Posterior vena cava (tissue), 2 donors: Measurements from ENCODE around the gene MPZL2. TPM values are rescaled to one million over a fixed set of nuclear protein-coding genes. Genes with fewer than 3 reads are reported as not detected.
"Not testable (repeated sequence)": the region's sequence is repeated elsewhere in the genome, so short reads cannot be mapped to it uniquely, and the experiment has no call there.

ENCODE experiments used
- DNase-seq: peaks from one replicate; pipeline ENCODE4 v3.0.0-alpha.2; 2020; ENCODE audit warnings: low spot score
- intact Hi-C, 2 donors: fragments of 100-400 bp; cut with DNase I; formaldehyde crosslinking; loops; one replicate each; pipeline versions ENCODE4 v1.14.1 to v1.14.2; 2022 to 2023
- long read RNA-seq, 2 donors: library from polyadenylated mRNA; unstranded; transcript quantifications; one replicate each; pipeline ENCODE4 v2.0.0, GENCODE V29; 2020 to 2021
- total RNA-seq, 2 donors: library from RNA; stranded (reverse); fragmentation: NEBNext Ultra II Directional; extraction: Animal tissue kit (Norgen Biotek cat#: 25700); gene quantifications; one replicate each; pipeline ENCODE4 v1.2.1, GENCODE V29; 2021
- donor health status: DM: yes; HTN: yes; CAD: no.
- donor health status: DM: yes; HTN: yes; CAD: no.

Gene MPZL2
- total RNA-seq = 10 to 100 TPM; 29.8 to 53.3 TPM
- long read RNA-seq, donor 1, transcript MPZL2-201 (6 exons, 2,620 nt) = major isoform, 9 of 12 reads
- long read RNA-seq, donor 1, partial matches to known transcripts = 0 of 12 reads
- long read RNA-seq, donor 1, other reads (novel, unspliced or antisense) = 2 of 12 reads
- long read RNA-seq, donor 2, transcript MPZL2-201 (6 exons, 2,620 nt) = major isoform, 27 of 33 reads
- long read RNA-seq, donor 2, partial matches to known transcripts = 0 of 33 reads
- long read RNA-seq, donor 2, other reads (novel, unspliced or antisense) = 2 of 33 reads

DNA sequence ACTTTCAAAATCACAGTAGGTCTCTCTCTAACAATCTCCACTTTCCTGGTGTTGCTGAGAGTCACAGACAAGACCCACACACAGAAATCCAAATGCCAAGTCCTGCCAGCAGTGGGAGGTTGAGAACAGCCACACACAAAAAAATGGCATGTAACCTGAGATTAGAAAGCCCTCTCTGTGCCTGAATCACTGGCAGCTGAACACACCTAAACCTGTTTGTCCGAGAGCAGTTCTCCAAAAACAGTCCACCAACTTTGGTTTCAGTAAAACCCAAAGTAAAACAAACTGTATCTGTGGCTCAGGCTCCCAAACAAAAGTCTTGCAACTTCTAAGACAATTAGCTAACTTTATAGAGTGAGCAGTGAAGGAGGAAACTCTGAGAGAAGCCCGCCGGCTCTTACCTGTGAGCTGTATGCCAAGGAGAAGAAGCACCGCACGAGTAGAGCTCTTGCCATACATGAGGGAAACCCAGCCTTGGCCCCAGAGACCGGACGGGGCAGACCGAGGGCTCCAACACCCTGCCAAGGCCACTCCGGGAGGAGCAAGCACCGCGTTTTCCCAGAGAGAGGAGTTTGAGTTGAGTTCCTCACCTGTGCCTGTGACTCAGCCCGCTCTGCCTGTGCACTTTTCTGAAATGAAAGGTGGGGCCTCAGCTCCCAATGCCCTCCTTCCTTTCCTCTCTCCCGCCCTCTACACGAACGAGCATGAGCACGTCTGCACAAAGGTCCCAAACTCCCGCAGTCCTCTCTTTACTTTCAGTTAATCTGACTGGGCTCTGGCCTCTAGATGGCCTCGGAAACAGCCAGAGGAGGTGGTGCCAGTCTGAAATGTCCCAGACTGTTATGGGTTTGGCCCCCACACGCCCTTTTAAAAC is at the start of gene MPZL2:
TSS of gene MPZL2 (minus strand) at position 603 of the 874 bp plus-strand sequence. CDS start at position 459, 144 bp downstream.
- no peak for DNase-seq
- intact Hi-C loops = loop anchor here in 1 of 2 donors (10.0 kb wide), 1 partner anchor 59 kb away; no protein-coding TSS in a partner anchor

DNA sequence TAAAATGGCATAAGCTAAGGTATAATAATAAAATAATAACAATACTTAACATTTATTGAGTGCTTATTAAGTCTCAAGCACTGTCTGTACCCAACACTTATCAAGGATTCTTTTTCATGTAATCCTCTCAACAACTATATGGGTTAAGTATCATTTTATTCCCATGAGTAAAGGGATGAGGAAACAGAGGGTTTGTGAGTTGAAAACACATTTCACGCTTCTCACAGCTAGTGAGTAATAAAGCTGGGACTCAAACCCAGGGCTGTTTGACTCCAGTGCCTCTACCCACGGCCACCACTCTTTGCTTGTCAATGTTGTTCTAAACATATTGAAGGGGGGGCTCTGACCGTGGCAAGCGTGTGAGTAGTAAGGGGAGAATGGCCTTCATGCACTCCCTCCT is 49.1 kb upstream of the MPZL2 start:
- DNase-seq = no peak
- intact Hi-C loops = no loop called here

DNA sequence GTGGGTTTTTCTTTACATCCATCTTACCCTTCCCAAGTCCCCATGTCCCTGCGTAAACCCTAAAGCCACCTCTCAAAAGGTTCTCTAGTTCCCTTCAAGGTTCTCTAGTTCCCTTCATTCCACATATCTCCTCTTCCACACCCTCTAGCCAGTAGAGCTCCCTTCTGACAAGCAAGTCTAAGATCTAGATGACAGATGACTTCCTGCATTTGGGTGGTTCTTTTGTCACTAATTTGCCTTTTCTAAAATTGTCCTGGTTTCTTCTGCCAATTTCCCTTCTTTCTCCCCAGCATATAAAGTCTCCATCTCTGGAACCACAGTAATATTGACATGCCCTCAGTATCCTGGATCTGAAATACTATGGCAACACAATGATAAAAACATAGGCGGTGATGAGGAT is 48.2 kb upstream of the MPZL2 start:
- no peak for DNase-seq

DNA sequence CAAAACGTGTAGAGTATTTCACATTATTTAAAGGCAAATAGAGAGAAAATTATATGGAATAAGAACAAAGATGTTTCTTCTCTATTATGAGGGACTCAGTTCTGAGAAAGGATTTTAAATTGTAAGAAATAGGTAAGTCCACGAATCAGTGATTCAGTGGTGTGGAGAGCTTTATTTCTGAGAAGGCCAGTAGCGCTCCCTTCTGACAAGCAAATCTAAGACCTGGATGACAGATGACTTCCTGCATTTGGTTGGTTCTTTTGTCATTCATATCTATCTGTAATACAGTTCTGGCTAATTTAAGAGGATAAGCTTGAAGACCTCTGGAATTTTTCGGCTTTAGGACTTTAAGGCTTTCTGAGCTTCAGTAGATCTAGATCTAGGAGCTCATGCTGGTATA is 47.4 kb upstream of the MPZL2 start:
- intact Hi-C loops = no loop called here
- DNase-seq = no peak

More for the DNA sequence above, 48.2 kb upstream of the MPZL2 start:
- intact Hi-C loops = no loop called here

DNA sequence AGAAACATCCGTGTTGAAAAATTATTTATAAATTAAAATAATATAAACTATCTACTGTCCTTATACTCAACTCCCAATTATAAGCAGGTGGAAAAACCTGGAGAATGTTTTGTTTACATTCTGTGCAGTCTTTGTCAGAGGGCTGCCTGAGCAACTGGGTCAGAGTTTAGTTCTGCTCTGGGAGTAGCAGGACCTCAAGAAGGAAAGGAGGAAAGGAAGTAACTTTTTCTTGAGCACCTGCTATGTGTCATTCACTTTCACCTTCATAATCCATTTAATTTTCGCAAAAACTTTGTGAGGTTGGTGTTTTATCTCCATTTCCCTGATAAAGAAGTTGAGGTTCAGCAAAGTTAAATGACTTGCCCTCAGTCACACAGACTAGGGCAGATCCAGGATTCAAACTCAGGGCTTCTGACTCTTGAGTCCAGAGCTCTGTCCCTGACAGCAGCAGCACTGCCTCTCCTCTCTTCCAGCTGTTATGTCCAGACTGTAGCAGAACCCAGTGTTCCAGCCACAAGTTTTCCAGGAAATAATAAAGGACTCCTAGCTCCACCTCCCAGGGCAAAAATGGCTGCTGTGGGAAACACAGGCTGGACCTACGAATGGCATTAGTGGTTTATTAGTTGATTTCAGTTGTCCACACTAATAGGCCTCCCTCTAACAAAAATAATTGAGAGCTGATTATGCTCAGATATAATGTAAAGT is 46.8 kb upstream of the MPZL2 start:
- DNase-seq = no peak
- intact Hi-C loops = no loop called here

DNA sequence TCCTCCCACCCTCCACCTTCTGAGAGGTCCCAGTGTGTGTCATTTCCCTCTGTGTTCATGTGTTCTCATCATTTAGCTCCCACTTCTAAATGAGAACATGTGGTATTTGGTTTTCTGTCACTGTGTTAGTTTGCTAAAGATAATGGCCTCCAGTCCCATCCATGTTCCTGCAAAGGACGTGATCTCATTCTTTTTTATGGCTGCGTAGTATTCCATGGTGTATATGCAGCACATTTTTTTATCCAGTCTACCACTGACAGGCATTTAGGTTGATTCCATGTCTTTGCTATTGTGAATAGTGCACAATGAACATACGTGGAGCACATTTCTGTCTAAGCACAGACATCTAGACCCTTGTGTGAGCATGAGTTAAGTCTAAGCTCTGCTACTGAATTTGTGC is 46.2 kb upstream of the MPZL2 start:
- intact Hi-C loops = no loop called here
- DNase-seq = no peak

DNA sequence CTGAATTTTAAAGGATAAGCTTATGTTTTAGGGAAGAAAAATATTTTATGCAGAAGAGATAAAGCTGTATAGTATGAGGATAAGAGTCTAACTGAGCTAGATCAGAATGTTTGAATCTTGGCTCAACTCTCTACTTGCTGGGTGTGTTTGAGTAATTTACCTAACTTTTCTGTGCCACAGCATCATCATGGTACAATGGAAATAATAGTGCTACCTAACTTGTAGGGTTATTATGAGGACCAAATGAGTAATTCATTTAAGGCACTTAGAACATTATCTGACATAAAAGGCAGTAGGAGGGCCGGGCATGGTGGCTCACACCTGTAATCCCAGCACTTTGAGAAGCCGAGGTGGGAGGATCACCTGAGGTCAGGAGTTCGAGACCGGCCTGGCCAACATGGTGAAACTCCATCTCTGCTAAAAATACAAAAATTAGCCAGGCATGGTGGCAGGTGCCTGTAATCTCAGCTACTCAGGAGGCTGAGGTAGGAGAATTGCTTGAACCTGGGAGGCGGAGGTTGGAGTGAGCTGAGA is 45.0 kb upstream of the MPZL2 start:
- intact Hi-C loops, DNase-seq: not testable (repeated sequence)

DNA sequence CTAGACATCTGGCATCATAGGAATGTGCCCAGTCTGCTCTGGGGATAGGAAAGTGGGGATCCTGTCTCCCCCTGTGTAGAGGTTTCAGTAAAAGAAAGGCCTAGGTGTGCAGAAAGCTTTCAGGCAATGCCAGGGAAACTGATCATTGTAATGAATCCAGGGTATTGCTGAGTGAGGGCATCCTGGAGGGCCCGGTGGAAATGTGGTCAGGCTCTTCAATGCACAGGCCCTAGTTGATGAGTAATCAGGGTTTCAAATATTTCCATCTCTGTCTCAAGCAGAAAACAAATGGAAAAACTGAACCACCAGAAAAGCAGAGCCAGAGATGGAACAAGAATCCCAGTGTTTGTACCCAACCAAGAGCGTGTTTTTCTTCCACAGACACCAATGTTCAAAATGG is 42.5 kb upstream of the MPZL2 start:
- intact Hi-C loops = no loop called here
- no peak for DNase-seq

DNA sequence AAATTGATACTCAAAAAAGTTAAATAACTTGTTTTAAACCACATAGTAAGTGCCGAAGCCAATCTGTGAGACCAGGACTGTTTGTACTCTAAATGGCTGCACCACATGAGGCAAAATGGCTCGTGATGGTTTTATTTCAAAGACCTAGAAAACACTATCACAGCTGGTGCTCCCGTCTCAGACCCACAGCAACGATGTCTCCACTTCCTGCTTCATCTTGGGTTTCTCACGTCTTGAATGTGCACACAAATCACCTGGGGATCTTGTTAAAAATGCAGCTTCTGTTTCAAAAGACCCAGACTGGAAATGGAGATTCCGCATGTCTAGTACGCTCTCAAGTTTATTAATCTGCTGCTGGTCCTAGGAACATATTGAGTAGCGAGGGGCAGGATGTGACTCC is 41.6 kb upstream of the MPZL2 start:
- no peak for DNase-seq
- intact Hi-C loops = no loop called here

DNA sequence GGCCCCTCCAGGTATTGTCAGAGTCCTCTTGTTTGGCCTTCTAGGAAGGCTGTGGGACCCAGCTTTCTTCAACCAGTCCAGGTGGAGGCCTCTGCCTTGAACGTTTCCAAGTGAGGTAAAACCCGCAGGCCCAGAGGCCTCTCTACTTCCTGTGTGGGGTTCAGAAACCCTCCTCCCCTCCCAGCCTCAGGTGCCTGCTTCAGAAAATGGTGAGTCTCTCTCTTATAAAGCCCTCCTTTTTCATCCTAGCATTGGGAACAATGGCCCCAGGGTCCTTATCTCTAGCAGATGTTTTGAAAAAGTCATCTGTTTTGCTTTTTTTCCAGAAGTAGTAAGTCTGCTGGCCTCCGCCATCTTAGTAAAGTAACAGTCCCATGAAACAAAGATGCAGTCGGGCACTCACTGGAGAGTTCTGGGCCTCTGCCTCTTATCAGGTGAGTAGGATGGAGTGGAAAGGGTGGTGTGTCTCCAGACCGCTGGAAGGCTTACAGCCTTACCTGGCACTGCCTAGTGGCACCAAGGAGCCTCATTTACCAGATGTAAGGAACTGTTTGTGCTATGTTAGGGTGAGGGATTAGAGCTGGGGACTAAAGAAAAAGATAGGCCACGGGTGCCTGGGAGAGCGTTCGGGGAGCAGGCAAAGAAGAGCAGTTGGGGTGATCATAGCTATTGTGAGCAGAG is 40.6 kb upstream of the MPZL2 start, which contains the start of gene CD3E:
TSS of gene CD3E (plus strand) at position 163 of the 681 bp plus-strand sequence. CDS start at position 386, 223 bp downstream.
- DNase-seq = no peak
- intact Hi-C loops = no loop called here

DNA sequence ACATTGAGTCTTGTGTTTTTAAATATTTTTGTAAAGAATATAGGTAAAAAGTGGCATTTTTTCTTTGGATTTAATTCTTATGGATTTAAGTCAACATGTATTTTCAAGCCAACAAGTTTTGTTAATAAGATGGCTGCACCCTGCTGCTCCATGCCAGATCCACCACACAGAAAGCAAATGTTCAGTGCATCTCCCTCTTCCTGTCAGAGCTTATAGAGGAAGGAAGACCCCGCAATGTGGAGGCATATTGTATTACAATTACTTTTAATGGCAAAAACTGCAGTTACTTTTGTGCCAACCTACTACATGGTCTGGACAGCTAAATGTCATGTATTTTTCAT is 40.1 kb upstream of the MPZL2 start:
- intact Hi-C loops = no loop called here
- no peak for DNase-seq

DNA sequence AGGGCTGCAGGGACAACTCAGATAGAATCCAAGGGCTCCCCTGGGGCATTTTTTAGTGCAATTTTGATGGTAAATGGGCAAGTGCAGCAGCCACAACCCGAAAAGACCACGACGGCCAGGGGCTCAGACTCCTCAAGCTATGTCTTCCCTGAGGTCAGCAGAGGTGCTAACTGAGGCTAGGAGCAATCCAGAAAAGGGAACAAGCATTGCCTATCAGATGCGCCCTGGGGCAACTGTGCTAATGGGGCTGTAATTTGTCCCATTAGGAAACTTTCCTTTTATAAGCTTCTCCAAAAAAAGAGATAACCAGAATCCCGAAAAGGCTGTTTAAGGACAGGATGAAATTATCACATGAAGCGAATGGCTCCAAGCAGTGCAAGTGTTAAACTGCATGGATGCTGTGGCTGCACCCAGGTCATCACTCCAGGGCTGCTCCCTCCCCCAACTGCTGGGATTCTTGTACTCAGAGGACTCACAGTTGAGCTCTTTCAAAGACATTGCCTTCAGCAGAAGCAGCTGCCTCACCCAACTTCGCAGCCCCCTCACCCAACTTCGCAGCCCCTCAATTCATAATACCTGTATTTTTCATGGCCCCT is 37.6 kb upstream of the MPZL2 start:
- no peak for DNase-seq
- intact Hi-C loops = no loop called here

DNA sequence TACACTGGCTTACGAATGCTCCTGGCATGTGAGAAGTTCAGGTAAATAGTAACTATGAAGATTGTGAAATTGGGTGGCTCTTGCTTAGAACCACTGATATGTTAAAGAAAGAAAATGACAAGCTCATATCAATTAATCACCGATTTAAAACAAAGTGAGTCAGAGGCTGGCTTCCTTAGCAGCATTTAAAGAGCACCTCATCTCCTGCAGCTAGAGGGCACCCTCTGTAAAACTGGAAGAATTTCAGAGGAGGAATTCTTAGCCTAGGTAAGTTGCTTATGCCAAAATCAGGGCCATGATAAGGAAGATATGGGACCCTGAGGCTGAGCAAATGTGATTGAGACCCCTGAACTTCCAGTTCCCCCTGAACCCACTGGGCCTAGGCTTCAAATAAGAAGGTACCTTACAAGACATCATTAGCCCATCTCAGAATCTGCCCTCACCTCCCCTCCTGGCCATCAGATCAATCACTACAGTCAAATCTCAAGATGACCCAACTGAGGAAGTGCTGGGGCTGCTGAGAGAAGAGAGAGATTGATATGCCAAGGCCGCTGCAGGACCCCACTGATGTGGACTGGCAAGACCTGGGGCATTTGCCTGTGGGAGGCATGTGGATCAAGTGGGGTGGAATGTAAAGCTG is 31.8 kb upstream of the MPZL2 start:
- intact Hi-C loops = no loop called here
- DNase-seq = no peak

DNA sequence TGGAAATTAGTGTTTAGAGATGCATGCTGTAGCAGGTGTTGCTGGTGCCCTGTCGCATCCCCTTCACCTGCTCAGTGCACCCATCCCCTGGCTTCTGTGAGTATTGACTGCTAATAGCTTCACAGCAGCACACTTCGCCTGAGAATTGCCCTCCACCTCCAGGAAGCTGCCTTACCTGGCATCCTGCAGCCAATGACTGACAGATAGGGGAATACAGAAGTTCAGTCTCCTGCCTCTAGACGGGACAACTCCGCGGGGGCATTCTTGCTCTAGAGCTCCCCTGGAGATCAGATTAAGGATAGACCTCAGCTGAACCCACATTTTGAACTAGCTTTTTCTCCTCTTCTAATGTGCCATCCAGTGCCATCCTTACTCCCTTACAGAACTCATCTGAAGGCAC is 31.1 kb upstream of the MPZL2 start:
- no peak for DNase-seq
- intact Hi-C loops = no loop called here

DNA sequence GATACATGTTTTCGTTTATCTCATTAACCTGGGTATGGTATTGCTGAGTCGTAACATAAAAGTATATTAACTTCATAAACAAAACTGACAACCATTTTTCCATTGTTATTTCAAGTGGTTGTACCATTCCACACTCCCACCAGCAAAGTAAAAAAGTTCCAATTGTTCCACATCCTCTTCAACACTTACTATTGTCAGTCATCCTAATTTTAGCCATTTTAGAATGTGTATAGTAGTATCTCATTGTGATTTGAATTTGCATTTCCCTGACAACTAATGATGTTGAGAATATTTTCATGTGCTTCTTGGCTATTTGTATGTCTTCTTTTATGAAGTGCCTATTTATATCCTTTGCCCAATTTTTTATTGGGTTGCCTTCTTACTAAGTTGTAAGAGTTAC is 30.0 kb upstream of the MPZL2 start:
- intact Hi-C loops = no loop called here
- no peak for DNase-seq

DNA sequence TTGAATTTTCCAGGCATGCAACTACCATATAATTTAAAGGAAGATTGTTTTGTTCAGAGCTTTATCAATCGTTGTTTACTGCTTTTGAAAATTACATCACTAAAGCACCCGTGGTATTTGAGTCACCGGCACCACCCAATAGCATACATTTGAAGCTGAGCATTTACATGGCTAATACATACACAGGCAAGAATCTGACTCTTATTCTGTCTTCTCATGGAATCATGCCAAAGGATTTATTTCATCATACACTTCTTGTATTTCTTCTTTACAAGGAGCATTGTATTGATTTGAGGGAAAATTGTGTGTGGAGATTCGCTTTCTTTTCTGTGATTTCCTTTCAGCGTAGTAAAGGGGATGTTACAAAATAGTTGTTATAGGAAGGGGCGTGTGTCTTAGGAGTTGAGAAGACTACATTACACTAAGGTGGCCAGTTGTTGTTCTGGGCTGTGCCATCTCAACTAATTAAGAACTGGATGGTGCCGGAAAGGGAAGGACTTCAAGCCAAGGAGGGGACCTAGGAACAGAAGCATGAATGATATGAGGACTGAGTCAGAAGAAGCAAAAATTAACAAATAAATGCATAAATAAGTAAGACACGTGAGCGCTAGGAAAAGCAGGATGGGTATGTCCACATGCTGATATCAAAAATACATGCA is 27.5 kb upstream of the MPZL2 start:
- DNase-seq = no peak
- intact Hi-C loops = no loop called here

DNA sequence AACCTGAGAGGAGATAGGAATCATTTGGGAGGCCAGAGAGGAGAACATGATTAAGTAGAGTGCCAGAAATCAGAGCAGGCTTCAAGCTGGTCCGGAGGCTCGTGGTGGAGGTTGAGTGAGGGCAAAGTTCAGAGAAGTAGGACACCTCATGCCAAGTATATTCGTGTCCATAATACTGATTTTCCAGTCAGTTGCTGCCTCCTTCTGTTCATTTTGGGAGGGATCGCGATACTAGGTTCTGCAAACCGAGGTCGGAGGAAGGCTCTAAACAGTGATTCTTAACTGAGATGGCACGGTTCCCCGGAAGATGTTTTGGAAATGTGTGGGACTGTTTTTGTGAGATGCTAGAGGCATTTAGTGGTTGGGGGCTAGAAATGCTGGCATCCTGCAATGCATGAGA is 26.8 kb upstream of the MPZL2 start:
- no peak for DNase-seq
- intact Hi-C loops = no loop called here

DNA sequence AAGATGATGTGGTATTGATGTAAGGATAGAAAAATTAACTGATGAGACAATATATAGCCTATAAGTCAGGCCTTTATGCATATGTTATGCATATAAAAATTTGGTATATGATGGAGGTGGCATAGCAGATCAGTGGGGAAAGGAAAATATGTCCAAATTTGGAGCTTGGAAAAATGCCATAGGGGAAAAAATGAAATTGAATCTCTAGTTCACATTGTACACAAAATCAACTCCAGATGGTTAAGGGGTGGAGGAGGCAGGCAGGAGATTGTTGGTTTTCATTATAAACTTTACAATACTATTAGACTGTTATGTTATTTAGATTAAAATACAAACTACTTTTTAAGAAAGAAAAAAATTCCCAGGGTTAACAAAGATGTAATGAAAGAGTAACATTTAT is 25.3 kb upstream of the MPZL2 start:
- DNase-seq = no peak
- intact Hi-C loops = no loop called here
